GM21825 (cell line): Measurements from ENCODE around the gene CDCA4.

Experiments used
- ATAC-seq: cut with Tn5 transposase; IDR thresholded peaks from one replicate; pipeline ENCODE4 v1.9.1; 2021; ENCODE audit warnings: mild to moderate bottlenecking, moderate library complexity; ENCODE audit not compliant: unreplicated experiment

CDCA4 gene

GRCh38 chr14:104993306-104993705 lies 27.6 kb downstream of the CDCA4 start:
- ATAC-seq, result no peak

GRCh38 chr14:104992501-104992900 lies 28.4 kb downstream of the CDCA4 start:
- ATAC-seq, result no peak

GRCh38 chr14:104991896-104992230 lies 29.0 kb downstream of the CDCA4 start:
- ATAC-seq, result no peak

GRCh38 chr14:104989951-104990303 lies 31.0 kb downstream of the CDCA4 start:
- no peak for ATAC-seq

- ATAC-seq, result no peak
Measured at GRCh38 chr14:104989236-104989950, 31.5 kb downstream of the CDCA4 start.

GRCh38 chr14:104986487-104987164 lies 34.3 kb downstream of the CDCA4 start:
- ATAC-seq, result no peak

- ATAC-seq, result peak; percentile 94
Measured at GRCh38 chr14:104985675-104986486, 35.0 kb downstream of the CDCA4 start, which contains the start of gene CLBA1. CLBA1 (plus strand) TSS chr14:104985788; CDS start chr14:104986432, 644 bp downstream.

GRCh38 chr14:104984056-104984894 lies 36.6 kb downstream of the CDCA4 start:
- no peak for ATAC-seq

GRCh38 chr14:104983231-104983721 lies 37.6 kb downstream of the CDCA4 start:
- ATAC-seq, result no peak

GRCh38 chr14:104982548-104983230 lies 38.2 kb downstream of the CDCA4 start:
- no peak for ATAC-seq

GRCh38 chr14:104981699-104982541 lies 39.0 kb downstream of the CDCA4 start:
- ATAC-seq, result no peak

- no peak for ATAC-seq
Measured at GRCh38 chr14:104980611-104981531, 40.0 kb downstream of the CDCA4 start.

- no peak for ATAC-seq
Measured at GRCh38 chr14:104979758-104980610, 40.9 kb downstream of the CDCA4 start.

- no peak for ATAC-seq
Measured at GRCh38 chr14:104978746-104979691, 41.9 kb downstream of the CDCA4 start.

- no peak for ATAC-seq
Measured at GRCh38 chr14:104977681-104978653, 42.9 kb downstream of the CDCA4 start, which contains the start of gene AHNAK2. AHNAK2 (minus strand) TSS chr14:104978374; CDS start chr14:104978237, 137 bp downstream.
